ENCODE data around the gene BTRC.
"Not testable (repeated sequence)": the region's sequence is repeated elsewhere in the genome, so short reads cannot be mapped to it uniquely, and the experiment has no call there.

BTRC gene

DNA sequence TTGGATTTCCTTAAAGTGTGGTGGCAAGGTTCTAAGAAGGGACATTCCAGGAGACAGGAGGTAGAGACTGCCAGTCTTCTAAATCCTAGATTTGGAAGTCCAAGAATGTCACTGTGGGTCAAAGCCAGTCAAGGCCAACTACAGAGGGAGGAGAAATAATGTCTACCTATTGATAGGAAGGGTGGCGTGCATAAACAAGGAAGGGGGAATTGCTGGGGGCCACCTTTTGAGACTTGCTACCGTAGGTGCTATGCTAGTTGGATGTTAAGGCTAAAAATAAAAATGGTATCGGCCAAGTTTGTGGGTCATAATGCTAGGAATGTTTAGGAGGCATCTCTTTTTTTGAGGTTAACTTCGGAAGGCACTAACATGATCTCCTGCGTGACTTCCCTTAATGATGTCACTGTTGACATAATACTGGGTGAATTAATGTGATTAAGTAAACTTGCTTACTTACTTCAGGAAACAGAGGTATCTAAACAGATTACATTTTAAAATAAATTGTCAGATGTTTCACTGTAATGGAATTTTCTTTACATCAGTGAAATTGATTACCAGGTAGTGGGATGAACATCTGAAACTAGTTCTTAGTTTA lies 4.8 kb downstream of the BTRC start:
- TF ChIP-seq ZNF274 (IDR thresholded peaks at IDR 0.05; ENCODE audit: low read depth, low read length): no peak
- H3K4me3 ChIP-seq (ENCODE audit: low read length): no peak overlapping the region

DNA sequence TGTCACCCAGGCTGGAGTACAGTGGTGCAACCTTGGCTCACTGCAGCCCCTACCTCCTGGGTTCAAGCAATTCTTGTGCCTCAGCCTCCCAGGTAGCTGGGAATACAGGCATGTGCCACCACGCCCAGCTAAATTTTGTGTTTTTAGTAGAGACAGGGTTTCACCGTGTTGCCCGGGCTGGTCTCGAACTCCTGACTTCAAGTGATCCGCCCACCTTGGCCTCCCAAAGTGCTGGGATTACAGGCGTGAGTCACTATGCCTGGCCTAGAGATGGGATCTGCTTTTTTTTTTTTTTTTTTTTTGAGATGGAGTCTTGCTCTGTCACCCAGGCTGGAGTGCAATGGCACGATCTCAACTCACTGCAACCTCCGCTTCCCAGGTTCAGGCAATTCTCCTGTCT lies 6.1 kb downstream of the BTRC start:
- H3K4me3 ChIP-seq (ENCODE audit: low read length): not testable (repeated sequence)

GRCh38 chr10:101360841-101361240 lies 6.9 kb downstream of the BTRC start:
- not testable (repeated sequence) for H3K4me3 ChIP-seq (ENCODE audit: low read length)

GRCh38 chr10:101363850-101364400 lies 10.0 kb downstream of the BTRC start:
- no peak for TF ChIP-seq ZNF274 (IDR thresholded peaks at IDR 0.05; ENCODE audit: low read depth, low read length)
- H3K4me3 ChIP-seq (ENCODE audit: low read length): no peak overlapping the region

DNA sequence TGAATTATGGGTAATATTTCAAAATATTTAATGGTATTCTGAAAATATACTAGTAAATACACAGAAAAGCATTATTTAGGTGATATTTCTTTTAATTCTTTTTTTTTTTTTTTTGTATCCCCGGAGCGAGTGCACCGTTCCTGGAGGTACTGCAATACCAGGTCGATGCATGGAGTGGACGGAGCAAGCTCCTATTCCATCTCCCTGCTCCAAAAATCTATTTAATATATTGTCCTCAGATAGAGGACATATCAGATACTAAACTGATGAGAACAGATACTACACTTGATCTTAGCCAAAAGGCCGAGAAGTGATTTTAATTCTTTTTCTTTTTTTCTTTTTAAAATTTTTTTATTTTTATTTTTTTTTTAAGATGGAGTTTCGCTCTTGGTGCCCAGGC lies 10.8 kb downstream of the BTRC start:
- no peak overlapping the region for H3K4me3 ChIP-seq (ENCODE audit: low read length)
- TF ChIP-seq ZNF274 (IDR thresholded peaks at IDR 0.05; ENCODE audit: low read depth, low read length): no peak

DNA sequence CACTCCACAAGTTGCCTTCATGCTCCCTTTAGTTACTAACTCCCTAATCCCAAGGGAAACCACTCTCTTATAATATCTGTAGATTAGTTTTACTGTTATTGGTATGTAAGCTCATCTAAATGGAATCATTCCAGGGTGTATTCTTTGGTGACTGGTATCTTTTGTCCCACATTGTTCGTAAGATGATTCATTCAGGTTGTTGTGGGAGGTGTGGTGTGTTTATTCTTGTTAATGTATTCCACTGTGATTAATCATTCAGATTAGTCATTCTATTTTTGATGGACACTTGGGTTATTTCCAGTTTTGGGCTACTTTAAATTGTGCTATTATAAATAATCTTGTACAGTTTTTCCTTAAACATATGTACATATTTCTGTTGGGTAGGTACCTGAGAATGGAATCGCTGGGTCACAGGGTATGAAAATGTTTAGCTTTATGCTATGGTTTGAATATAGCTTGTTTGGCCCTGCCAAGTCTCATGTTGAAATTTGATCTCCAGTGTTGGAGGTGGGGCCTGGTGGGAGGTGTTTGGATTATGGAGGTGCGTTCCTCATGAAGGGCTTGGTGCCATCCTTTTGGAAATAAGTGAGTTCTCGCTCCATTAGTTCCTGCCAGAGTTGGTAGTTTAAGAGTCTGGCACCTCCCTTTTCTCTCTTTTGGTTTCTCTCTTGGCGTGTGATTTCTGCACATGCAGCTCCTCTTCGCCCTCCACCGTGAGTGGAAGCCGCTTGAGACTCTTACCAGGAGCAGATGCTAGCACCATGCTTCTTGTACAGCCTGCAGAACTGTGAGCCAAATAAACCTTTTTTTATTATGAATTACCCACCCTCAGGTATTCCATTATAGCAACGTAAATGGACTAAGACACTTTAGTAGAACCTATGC lies 13.8 kb downstream of the BTRC start:
- no peak overlapping the region for H3K4me3 ChIP-seq (ENCODE audit: low read length)
- TF ChIP-seq ZNF274 (IDR thresholded peaks at IDR 0.05; ENCODE audit: low read depth, low read length): no peak

DNA sequence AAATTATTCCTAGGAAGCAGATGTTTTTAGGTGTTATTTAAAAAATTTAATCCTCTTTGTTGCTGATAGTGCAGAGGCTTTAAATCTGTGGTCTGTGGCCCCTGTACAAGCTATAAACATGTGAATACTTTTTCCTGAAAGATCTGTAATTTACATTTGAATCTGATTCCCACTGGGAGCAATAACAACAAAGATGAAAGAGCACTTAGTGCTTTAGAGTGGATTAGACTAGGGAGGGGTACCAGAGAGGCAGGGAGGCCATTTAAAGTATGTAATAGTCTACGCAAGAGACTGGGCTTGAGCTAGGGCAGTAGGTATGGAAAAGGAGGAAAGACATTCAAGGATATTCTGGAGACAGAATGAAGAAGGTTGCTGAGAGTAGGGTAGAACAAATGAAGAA lies 19.1 kb downstream of the BTRC start:
- H3K4me3 ChIP-seq (ENCODE audit: low read length): no peak overlapping the region
- TF ChIP-seq ZNF274 (IDR thresholded peaks at IDR 0.05; ENCODE audit: low read depth, low read length): no peak

DNA sequence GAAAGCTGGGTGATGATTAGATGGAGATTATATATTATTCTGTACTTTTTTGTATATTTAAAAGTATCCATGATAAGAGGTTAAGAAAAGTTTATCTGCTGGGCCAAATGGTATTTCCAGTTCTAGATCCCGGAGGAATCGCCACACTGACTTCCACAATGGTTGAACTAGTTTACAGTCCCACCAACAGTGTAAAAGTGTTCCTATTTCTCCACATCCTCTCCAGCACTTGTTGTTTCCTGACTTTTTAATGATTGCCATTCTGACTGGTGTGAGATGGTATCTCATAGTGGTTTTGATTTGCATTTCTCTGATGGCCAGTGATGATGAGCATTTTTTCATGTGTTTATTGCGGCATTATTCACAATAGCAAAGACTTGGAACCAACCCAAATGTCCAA lies 20.0 kb downstream of the BTRC start:
- not testable (repeated sequence) for H3K4me3 ChIP-seq (ENCODE audit: low read length)

GRCh38 chr10:101375076-101375475 lies 21.1 kb downstream of the BTRC start:
- no peak overlapping the region for H3K4me3 ChIP-seq (ENCODE audit: low read length)
- no peak for TF ChIP-seq ZNF274 (IDR thresholded peaks at IDR 0.05; ENCODE audit: low read depth, low read length)

DNA sequence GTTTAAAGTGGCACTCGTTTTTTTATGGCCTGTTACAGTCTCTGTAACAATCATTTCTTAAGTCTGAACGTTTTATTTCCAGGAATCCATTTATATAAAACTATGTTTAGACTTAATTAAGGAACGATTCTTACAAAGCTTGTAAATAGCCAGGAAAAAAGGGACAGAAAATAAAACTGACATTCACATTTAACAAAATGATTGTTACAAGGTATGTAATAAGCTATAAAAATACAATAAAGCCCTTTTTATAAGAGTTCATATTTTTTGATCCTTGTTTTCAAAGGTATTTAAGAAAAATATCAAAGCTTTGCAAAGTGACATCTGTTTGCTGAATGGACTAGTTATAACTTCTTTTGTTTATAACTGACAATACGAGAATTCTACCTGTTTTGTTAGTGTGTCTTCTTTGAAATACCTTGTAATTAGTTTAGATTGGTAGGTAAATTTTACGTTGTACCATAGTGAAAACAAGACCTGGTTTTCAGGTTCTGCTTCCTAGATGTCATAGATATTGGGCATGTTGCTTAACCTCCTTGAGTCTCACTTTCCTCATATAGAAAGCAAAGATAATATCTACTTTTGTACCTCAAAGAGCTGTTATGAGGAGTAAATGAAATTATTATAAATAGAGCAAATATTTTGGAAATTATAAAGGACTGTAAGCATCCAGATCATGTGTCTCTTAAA lies 25.8 kb downstream of the BTRC start:
- H3K4me3 ChIP-seq (ENCODE audit: low read length): no peak overlapping the region
- TF ChIP-seq ZNF274 (IDR thresholded peaks at IDR 0.05; ENCODE audit: low read depth, low read length): no peak

GRCh38 chr10:101380353-101381017 lies 26.5 kb downstream of the BTRC start:
- H3K4me3 ChIP-seq (ENCODE audit: low read length): no peak overlapping the region
- no peak for TF ChIP-seq ZNF274 (IDR thresholded peaks at IDR 0.05; ENCODE audit: low read depth, low read length)

- H3K4me3 ChIP-seq (ENCODE audit: low read length): no peak overlapping the region
- no peak for TF ChIP-seq ZNF274 (IDR thresholded peaks at IDR 0.05; ENCODE audit: low read depth, low read length)
These were observed 32.1 kb downstream of the BTRC start for GRCh38 chr10:101385866-101386658.

DNA sequence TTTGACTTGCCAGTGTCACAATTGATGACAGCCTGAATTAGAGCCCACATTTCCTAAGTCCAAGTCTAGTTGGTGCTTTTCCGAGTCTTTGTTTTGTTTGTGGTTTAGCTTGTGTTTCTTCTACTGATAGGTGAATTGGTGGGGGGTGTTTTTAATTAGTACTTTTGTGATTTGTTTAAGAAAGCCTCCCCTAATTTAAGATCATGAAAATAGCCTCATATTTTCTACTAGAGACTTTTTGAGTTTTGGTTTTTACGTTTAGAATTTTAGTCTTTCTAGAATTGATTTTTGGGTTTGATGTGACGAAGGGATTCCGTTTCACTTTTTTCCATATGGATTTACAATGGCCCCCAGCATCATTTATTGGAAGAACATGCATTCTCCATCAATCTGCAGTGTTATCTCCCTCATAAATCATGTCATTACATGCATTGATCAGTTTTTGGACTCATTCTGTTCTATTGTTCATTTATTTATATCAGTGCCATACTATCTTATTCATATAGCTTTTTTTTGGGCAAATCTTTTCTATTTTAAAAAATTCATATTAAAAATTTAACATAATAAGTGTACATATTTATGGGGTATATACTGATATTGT lies 32.8 kb downstream of the BTRC start:
- no peak for TF ChIP-seq ZNF274 (IDR thresholded peaks at IDR 0.05; ENCODE audit: low read depth, low read length)
- no peak overlapping the region for H3K4me3 ChIP-seq (ENCODE audit: low read length)

Data from GM08714 (cell line).